Activated CD8-positive, alpha-beta T cell treated with anti-CD3 and anti-CD28 coated beads for 36 hours (primary cell): ENCODE data around the gene PTK6. TPM values are rescaled to one million over a fixed set of nuclear protein-coding genes. Genes with fewer than 3 reads are reported as not detected.

Source experiments
- ATAC-seq: fragments of 200-7000 bp; cut with Tn5 transposase; one replicate; pipeline ENCODE4 v1.10.0; 2021; ENCODE audit warnings: mild to moderate bottlenecking, moderate library complexity
- CTCF ChIA-PET: fragments of 350-600 bp; sonication (Branson Sonifier 250); formaldehyde crosslinking; loops from one replicate; lab custom pipeline; 2021; ENCODE audit warnings: antibody characterized with exemption; lab: Charles Lee
- POLR2A ChIA-PET: fragments of 350-600 bp; sonication (Branson Sonifier 250); formaldehyde crosslinking; loops from one replicate; lab custom pipeline; 2021; ENCODE audit warnings: antibody characterized with exemption; lab: Charles Lee
- DNase-seq: peaks from one replicate; pipeline ENCODE4 v3.0.0-alpha.2; 2020
- H3K27ac Mint-ChIP-seq: one replicate; pipeline ENCODE4 v1.8.0; 2021; ENCODE audit warnings: mild to moderate bottlenecking, mixed read lengths
- H3K27me3 Mint-ChIP-seq: one replicate; pipeline ENCODE4 v1.8.0; 2021; ENCODE audit warnings: mixed read lengths
- H3K36me3 Mint-ChIP-seq: one replicate; pipeline ENCODE4 v1.8.0; 2021; ENCODE audit warnings: low read depth, mixed read lengths
- H3K4me1 Mint-ChIP-seq: one replicate; pipeline ENCODE4 v1.8.0; 2021; ENCODE audit warnings: low read depth, mixed read lengths
- H3K4me3 Mint-ChIP-seq: one replicate; pipeline ENCODE4 v1.8.0; 2021; ENCODE audit warnings: mild to moderate bottlenecking, moderate library complexity, mixed read lengths
- H3K9me3 Mint-ChIP-seq: one replicate; pipeline ENCODE4 v1.8.0; 2021; ENCODE audit warnings: mixed read lengths
- CTCF ChIP-seq: fragments of 200-600 bp; IDR thresholded peaks from one replicate; pipeline ENCODE4 v1.8.0; 2022; ENCODE audit warnings: antibody characterized with exemption, mild to moderate bottlenecking
- intact Hi-C: fragments of 100-400 bp; cut with micrococcal nuclease; formaldehyde crosslinking; loops from one replicate; pipeline ENCODE4 v1.10.0; 2022
- total RNA-seq, 2 experiments: library from RNA; stranded (reverse); gene quantifications; one replicate each; pipeline ENCODE4 v1.2.3, GENCODE V29; 2021

PTK6 gene
- total RNA-seq, 2 experiments from 2014 or later, result 0.18 TPM; not detected in 1

GRCh38 chr20:63563225-63563935 is 26.2 kb upstream of the PTK6 start:
- TF ChIP-seq CTCF, result no peak
- peaks cover 3% of the 10 kb centered on the region for H3K36me3 Mint-ChIP-seq
- peaks cover 14% of the 10 kb centered on the region for H3K4me1 Mint-ChIP-seq
- no peak overlapping the region for H3K27ac Mint-ChIP-seq
- H3K4me3 Mint-ChIP-seq, result no peak overlapping the region
- ChIA-PET POLR2A (no interaction called here), CTCF (interaction anchor here (0.9 kb wide), 1 partner anchor 66 kb away, joined by 3 read pairs; no protein-coding TSS in a partner anchor)
- DNase-seq, result no peak
- no peaks in the 10 kb centered on the region for H3K9me3 Mint-ChIP-seq
- no peak for ATAC-seq
- intact Hi-C loops, result no loop called here
- no peaks in the 10 kb centered on the region for H3K27me3 Mint-ChIP-seq

DNA sequence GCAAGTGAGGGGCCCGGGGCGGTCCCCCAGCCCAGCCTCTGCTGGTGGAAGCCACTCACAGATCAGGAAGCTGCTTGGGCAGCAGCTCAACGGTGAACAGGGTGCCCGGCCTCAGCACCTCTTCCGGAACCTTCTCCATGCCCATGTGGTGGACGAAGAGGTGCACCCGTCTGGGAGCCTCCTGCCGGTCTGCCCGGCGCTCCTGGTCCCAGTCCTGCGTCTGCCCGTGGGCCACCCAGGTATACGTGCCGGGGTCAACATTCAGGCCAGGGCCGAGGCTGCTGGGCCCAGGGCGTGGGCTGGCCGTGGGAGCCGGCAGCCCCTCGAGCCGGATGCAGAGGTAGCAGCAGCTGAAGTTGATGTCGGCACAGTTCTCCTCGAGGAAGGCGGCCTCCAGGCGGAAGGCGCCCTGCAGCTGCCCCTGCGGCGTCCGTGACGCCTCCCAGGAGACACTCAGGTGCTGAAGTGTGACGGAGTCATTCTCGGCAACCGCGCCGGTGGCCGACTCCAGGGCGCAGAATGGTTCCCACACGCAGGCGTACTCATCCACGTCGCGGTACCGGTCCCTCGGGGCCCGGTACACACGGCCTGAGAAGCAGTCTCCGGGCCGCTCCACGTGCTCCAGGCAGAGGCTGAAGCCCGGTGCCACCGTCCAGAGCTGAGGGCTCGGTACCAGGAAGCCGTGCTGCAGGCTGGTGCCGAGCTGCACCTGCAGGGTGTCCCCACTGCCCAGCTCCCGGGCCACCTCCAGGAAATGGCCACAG is 25.5 kb upstream of the PTK6 start:
- ATAC-seq (no peak), DNase-seq (no peak)
- Mint-ChIP-seq H3K4me1 (peaks cover 6% of the 10 kb centered on the region), H3K27ac (no peak overlapping the region), H3K36me3 (peaks cover 3% of the 10 kb centered on the region), H3K4me3 (no peak overlapping the region), H3K27me3 (no peaks in the 10 kb centered on the region), H3K9me3 (no peaks in the 10 kb centered on the region)
- ChIA-PET POLR2A (no interaction called here), CTCF (interaction anchor here (0.9 kb wide), 1 partner anchor 66 kb away, joined by 3 read pairs; no protein-coding TSS in a partner anchor)
- TF ChIP-seq CTCF, result no peak
- intact Hi-C loops, result no loop called here

DNA sequence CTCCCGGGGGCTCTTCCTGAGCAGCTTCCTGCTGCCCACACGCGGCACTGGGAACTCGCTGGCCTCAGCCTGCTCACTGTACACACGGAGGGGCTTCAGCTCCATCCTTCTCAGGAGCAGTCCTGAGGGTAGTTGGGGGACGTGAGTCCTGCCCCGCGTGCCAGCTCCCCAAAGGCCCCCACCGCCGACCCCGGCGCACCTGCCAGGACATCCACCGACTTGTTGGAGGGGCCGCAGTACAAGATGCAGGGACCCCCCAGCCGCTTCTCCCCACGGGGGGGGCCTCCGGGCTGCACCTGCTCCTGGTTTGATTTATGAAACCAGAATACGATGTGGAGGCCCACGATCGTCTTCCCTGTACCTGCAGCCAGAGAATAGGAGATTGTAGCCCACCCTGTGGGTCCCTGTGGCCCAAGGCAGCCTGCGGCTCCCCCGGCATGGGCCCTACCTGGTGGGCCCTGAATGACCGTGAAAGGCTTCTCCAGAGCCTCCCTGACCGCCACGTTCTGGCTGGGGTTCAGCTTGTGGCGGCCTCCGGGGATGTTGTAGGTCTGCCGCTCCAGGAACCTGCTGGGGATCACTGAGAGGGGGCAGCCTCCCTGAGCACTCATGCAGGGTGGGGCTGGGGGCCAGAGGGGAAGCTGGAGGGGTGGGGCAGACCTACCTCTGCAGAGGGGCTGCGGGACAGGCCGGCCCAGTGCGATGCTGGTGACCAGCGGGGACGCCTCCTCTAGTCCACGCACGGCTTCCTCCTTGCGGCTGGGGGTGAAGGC is 24.6 kb upstream of the PTK6 start:
- Mint-ChIP-seq H3K9me3 (no peaks in the 10 kb centered on the region), H3K27me3 (no peaks in the 10 kb centered on the region), H3K4me1 (peaks cover 1% of the 10 kb centered on the region), H3K36me3 (peaks cover 3% of the 10 kb centered on the region), H3K4me3 (no peak overlapping the region), H3K27ac (no peak overlapping the region)
- intact Hi-C loops, result no loop called here
- ChIA-PET POLR2A (interaction anchor here (0.8 kb wide), 1 partner anchor 14 kb away, joined by 3 read pairs; no protein-coding TSS in a partner anchor), CTCF (interaction anchor here (2.2 kb wide), 1 partner anchor 24 kb away, joined by 8 read pairs; the partner anchor contains the start of gene PTK6)
- no peak for ATAC-seq
- DNase-seq, result no peak
- no peak for TF ChIP-seq CTCF

GRCh38 chr20:63560856-63561609 is 23.9 kb upstream of the PTK6 start:
- H3K4me1 Mint-ChIP-seq, result peaks cover 1% of the 10 kb centered on the region
- H3K4me3 Mint-ChIP-seq, result no peak overlapping the region
- CTCF ChIA-PET, result interaction anchor here (2.2 kb wide), 1 partner anchor 23 kb away, joined by 8 read pairs; the partner anchor contains the start of gene PTK6
- no peaks in the 10 kb centered on the region for H3K27me3 Mint-ChIP-seq
- no peak overlapping the region for H3K27ac Mint-ChIP-seq
- ATAC-seq, result no peak
- intact Hi-C loops, result no loop called here
- peaks cover 3% of the 10 kb centered on the region for H3K36me3 Mint-ChIP-seq
- no peak for DNase-seq
- POLR2A ChIA-PET, result interaction anchor here (0.8 kb wide), 1 partner anchor 15 kb away, joined by 3 read pairs; no protein-coding TSS in a partner anchor
- no peak for TF ChIP-seq CTCF
- no peaks in the 10 kb centered on the region for H3K9me3 Mint-ChIP-seq
